NCI-H2029 treated with DMSO at 0.1 percent for 48 hours (cell line): ENCODE data around the gene GTF3C1.

Experiments used
- DNase-seq: peaks from one replicate; lab custom pipeline; 2025; lab: John Stamatoyannopoulos, UW

GTF3C1 gene

DNA sequence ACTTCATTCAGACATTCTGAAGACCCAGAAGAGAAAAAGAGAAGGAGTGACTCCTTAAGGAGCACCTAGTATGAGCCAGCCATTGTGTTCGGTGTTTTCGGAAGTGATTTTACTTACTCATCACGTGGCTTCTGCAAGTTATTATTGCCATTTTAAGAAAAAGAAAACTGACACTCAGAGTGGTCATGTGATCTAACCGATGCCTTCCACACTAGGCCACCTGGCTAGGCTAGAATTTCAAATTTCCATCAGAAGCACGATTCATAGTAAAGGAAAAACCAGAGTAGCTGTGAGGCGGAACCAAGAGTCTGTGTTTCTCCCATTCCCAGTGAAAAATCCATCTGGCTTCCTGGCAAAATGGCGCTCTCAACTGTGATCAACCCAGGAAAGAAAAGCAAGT is 32.0 kb downstream of the GTF3C1 start:
- no peak for DNase-seq

DNA sequence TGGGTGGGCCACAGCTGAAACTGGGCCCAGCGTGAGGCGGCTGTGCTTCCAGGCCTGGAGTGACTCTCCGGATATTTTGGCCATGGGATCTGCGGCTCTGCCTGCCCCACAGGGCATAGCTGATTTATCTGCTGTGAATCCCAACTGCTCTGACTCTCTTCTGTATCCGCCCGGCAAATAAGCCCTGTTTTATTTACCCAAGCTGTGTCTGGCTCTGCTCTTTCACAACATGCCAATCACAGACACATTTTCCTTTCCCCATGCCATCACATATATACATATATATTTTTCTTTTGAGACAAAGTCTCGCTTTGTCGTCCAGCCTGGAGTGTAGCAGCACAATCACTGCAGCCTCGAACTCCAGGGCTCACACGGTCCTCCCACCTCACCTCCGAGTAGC is 33.3 kb downstream of the GTF3C1 start:
- DNase-seq, result no peak

DNA sequence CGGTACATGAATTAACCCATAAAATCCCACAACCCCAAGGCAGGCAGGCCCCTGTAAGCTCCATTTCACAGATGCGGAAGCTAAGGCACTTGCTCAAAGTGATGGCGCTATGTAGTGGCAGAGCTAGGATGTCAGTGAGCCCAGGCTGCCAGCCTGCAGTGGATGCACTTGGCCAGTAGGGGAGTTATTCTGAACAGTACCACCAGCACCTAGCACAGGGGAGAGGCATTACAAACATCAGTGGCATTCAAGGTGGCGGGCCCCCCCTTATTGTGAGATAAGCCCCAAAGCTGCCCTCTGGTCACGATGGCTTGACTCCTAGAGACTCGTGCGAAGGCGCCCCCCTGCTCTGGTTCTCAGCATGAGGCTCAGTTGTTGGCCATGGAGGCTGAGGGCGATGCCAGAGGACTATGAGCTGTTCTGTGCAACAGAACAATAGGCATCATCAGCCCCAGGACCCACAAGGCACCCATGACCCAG is 33.8 kb downstream of the GTF3C1 start:
- DNase-seq, result no peak

DNA sequence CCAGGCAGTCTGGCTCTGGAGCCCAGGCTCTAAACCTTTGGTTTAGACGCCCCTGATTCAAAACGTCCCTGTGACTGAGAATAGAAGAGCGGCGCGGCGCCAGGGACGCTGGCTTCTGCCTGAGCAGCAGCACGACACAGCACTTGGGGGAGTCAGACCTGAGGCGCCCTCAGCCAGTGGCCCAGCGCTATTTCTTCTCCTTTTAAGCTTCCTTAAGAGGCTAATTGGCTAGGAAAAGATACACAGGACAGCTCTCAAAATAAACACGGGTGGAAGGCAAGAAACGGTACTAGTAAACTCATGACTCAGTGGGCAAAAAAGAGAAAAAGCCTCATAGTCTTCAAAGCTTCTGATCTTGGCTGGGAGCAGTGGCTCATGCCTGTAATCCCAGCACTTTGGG is 34.9 kb downstream of the GTF3C1 start:
- DNase-seq, result no peak

DNA sequence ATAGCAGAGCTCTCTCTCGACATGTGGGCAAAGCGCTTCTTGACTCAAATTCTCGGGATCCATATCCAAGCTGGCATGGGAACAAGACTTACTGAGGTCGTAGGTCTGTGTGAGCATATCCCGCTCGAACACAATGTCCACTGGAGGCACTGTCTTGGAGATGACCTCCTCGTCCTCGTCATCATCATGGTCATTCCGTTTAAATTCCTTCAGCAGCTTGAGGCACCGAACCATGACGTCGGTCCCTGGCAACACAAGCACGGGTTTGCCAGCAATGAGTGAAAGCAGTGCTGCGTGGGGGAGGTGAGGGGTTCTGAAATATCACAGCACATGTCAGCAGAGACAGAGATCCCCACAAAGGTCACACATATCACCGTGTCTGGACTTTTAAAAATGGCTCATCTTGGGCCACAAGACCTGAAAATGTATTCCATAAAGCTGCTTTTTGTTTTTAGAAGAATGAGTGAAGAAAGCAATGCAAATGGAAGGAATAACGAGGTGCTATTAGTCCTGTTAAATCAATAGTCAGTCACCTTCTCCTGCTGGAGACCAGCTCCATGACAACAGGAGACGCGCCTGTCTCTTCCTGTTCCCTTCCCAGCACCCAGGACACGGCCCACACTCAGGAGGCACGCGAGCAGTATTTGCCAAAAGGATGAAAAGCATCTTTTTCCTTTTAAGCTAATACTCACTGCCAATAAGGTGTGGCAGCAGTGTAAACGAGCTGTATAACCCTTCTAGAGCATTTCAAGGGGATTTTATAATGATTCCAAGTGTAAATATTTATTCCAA is 37.9 kb downstream of the GTF3C1 start:
- no peak for DNase-seq

DNA sequence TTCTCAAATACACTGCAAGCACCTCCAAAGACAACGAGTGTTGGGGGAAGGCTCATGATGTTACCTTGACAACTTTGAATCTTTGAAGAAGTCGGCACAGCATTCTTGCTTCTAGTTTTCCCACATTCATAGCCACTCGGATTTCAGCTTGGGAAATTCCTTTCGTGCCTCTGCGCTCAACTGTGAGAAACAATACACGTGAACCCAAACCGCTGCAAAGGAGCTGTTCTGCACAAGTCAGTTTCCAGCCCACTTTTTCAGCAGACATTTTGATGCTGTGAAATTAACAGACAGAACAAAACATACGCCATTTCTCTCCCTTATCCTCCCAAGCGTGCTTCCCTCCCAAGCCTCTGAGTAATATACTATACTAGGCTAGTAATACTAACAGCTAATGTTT is 41.2 kb downstream of the GTF3C1 start:
- DNase-seq, result no peak

DNA sequence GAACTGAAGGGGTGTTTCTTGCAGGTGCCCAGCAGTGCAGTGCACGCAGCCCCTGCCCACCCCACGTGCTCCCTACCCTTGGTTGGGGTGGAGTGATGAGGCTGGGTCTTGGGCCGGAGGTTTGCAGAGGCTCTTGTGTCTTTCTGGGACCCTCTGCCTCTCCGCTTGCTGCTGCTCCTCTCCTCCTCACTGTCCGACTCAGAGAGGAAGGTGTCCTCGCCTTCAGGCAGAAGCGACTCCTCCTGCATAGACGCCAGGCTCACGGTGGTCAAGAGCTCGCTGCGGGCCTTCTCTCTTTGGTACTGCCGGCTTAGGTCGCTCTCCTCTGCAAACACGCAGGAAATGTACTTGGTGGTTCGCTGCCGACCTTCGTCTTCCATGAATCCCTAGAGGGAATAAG is 42.9 kb downstream of the GTF3C1 start:
- DNase-seq, result no peak

DNA sequence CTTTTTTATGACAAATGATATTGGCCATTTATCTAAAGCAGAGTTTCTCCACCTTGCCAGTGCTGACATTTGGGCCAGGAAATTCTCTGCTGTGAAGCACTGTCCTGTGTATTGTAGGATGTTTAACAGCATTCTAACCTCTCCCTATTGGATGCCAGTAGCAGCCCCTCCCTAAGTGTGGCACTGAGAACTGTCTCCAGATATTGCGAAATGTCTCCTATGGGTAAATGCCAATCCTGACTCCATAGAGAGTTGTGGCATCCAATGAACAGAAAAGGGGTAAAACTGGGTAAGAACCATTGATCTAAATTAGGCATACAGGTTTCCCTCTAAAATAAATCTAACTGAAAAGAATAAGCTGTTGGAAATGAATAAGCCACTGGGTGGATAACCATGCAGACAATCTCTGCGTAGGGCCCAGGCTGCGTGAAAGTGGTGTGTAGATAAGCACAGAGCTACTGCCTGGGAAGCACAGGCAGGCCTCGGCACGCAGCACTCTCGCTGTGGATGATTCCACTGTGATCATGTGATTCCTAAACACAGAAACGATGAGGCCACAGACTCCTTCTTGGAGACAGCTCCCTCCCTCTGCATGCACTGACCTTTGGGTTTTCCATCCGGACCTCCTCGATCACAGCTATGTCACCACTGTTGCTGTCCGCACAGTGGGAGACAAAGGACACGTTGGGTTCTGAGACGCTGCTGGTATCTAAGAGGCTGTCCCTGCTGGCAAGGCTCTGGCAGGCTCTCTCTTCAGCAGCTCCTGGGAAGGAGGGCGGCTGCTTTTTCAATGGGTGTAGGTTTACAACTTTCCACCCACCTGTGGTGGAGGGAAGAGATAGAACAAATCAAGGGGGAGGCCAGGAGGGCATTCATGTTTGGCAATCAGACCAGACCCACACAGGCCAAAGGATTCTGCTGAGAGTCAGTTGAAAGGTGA is 44.1 kb downstream of the GTF3C1 start:
- DNase-seq, result no peak

DNA sequence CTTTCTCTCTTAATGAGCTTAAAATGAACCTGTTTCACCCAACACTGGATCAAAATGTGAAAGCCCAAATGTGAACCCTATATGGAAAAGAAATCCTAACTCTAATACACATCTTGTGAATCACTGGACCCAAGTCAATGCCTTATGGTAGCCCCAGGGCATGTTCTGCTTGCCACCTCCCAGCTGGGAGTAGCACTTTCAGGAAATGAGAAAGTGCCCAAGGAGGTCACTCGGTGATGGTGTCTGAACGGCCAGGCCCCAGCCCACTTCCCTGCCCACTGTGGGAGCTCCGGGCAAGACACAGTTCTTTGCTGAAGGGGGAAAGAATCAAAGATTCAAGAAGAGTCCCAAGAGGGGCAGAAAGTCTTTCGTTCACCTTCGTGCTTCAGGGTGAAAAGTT is 46.1 kb downstream of the GTF3C1 start:
- no peak for DNase-seq

DNA sequence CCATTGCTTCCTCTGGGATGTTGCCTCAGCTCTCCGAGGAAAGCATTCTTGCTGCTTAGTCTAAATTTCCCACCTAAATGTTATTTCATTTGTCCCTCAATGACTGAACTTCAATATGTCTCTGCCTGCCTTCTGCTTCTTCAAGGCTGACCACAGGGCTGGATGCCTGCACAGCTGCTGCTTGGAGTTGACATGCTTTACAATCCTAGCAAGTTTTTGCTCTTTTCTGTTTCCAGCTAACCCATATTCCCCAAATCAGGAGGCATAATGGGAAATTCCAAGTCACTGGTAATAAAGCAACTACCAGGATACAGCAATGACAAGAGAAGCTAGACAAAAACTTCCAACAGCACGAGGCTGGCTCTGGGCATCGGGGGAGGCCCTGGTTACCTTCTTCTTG is 48.9 kb downstream of the GTF3C1 start:
- no peak for DNase-seq

DNA sequence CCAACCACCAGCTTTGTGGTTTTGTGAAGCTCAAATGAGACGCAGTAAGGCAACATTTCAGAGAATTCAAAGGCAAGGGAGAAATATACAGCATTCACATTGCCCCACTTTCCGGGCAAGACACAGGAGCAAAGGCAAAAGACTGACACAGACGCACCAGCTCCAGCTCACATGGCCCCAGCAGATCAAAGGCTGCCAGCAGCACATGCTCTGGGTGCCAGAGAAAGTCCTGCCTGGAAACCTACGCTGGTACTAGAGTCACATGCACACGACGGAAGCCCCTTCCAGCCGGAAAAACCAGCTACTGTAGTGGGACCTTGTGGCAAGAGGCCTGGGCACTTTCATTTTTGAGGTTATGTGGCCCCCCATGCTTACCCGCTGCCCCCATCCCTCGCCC is 50.1 kb downstream of the GTF3C1 start:
- no peak for DNase-seq

DNA sequence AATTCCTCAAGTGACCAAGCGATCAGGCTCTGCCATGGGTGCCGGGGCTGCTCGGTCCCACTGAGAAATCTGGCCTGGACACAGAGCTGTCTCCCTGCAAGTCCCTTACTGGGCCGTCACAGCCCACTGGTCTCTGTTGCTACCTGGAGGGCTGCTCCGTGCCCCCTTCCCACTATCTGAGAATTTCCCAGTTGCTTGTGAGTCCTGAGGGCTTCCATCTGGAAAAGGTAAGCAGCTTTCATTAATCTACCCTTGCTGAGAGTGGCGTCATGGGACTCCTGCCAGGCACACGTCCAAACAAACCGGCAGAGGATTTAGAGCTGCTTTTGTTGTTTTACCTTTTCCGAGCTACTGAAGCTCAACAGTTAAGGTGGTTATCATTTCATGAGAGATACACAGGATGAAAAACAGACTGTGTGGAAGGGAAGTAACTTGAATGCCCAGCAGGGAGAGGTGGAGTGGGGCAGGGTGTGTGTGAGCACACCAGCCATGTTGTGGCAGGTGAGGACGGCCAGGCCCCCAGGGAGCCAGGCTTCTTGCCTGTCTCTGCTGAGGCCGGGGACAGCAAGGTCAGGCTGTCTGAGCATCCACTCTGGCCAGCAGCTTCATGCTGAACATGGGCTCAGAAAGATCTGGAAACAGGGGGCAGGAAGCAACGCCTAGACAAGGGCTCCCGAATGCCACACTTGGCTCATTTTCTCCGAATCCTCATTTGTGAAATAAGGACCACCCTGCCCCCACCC is 50.6 kb downstream of the GTF3C1 start:
- DNase-seq, result no peak

DNA sequence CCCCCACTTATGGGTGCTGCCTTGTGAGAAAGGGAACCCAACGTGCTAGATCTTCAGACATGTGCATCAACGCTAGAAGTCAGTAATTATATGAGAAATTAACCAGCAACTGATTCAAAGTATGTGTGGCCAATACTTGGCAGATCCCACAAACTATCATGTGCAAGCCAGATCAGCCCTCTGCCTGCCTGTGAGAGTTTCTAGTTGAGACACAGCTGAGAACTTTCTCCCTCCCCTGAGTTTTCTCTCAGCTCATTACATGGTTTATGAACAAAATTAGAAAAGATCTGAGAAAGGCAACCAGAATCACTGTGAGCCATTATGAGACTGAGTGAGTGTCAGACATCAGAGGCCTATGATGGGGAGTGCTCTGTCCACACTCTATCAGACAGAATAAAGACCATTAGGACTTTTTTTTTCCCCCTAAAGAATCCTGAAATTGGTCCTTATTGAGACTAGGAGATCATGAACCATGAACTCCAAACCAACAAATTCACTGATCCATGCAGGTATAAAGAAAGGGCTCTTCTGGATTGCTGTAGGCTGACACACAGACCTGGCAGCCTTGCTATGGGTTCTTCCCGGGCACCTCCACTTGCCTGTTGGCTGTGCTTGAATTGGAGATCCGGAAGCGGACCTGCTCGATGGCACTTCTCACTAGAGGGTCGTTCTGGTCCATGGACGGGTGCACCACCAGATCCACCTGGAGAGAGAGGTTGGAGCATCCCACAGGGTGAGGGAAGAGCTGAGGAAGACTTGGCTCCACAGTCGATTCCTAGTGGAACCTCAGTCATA is 51.5 kb downstream of the GTF3C1 start:
- no peak for DNase-seq

DNA sequence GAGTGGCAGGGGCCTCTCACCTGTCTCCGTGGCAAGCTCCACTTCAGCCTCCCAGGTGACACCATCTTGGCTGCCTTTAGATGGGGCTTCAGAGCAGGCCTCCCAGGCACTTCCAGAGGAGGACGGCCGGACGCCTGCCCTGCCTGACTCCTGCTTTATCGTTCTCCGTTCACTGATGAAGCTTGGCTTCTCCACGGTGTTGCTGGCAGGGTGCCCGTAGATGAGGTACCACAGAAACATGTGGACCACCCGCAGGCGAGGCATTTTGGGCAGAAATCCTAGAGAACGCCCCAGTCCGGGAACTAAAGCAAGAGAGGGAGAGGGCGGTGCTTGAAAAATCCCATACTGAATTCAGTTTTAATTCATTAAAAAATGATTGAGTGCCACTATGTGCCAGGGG is 54.5 kb downstream of the GTF3C1 start:
- no peak for DNase-seq

DNA sequence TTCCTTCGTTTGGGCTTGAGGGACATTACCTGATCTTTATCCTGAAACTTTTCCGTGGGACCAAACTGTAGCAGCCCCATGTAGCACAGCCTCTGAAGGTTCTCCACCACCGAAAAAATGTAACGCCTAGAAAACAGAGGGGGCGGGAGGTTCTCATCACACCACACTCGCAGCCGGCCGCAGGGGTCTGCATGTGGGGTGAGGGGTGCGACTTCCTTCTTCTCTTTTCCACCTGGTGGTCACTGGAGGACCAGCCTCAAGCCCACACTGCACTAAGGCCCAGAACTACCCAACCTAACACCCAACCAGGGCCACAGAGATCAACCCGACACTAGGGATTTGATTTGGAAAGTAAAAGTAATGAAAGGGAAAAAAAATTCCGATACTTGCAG is 57.1 kb downstream of the GTF3C1 start:
- no peak for DNase-seq

DNA sequence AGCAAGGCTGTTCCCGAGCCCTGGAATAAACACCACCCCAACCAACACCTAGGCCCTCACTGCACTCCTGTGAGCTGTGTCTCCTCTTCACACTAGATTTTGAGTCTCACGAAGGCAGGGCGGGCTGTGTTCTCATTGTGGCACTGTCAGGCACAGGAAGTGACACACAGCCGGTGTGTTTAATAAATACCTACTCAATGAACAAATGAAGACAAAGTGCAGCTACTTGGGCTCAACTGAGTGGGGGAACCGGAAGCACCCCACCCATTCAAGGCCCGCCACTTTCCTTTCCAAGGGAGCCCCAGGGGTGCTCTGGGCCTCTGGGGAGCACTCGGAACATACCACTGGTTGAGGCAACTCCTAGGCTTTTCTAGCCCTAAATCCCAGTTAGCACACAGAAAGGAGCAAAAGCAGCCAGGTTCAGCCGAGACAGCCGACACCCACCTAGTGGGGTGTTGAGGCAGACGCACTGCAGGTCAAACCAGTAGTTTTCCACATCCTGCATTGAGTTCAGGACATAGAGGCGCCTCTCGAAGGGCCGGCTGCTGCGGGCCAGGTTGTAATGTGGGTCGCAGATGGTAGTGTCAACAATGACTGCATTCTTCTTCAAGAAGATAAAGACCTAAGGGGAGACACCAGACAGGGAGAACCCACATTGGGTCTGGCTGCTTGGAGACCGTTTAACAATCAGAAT is 57.7 kb downstream of the GTF3C1 start:
- no peak for DNase-seq

DNA sequence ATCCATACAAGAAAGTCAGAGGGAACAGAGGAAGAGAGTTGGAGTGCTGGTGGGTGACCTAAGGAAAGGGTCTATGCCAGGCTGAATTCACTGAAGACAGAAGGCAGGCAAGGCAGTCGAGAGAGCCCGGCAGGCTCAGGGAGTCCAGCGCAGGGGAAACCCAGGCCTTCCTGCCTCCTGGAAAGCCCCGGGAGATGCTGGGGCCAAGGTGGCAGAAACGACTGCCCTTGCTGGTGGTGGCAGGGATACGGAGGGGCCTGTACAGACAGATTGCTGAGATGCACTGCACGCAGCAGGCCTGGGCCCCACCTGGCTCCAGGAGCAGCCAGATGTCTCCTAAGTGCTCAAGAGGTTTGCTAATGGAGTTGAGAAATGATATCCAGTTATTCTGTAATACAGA is 59.8 kb downstream of the GTF3C1 start:
- DNase-seq, result no peak

DNA sequence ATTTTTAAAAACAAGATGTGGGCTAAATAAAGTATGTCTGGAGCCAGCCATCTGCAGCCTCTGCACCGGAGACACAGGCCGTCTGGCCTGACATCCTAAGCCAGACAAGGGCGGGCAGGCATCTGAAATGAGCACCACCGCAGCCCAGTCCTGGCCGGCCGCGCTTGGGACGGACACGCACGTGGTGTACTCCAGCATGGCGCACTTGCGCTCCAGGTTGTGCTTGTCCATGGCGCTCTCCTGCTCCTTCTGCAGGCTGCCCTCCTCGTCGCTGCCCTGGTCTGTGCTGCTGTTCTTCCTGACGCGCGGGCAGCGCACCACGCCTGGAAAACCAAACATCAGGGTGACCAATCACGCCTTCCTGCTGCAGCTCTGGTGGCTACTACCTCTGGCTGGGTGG is 60.3 kb downstream of the GTF3C1 start:
- no peak for DNase-seq

DNA sequence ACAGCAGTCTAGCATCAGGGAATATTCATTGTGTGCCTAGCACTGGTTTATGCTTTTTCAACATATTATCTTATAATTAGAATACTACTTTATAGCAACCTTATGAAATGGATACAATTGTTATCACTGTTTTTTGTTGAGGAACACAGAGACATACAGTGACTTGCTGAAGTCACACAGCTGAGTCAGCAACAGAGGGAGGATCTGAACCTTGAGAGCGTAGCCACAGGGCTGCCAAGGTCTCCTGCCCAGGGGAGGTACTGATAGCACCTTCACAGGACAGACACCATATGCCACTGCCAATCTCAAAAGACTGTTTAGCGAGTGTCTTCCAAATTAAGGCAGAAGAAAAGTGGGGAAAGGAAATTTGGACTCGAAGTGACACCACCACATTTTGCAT is 63.0 kb downstream of the GTF3C1 start:
- DNase-seq, result no peak

DNA sequence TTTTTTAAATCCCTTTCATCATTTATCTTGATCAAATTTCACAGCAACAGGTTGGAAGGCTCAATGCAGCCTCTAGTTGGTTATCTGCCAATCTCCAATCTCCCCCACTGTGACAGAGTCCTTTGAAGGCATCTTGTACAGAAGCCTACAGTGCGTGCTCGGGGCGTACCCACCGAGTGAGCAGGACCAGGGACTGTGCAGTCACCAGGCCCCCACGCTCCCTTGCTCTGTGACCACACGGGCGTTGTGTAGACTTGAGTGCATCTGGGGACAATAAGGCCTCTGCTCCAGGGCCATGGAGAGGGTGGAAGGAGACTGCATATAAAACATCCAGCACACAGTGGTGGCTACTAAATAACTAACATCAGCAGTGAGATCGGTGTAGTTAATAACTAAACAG is 63.4 kb downstream of the GTF3C1 start:
- no peak for DNase-seq

DNA sequence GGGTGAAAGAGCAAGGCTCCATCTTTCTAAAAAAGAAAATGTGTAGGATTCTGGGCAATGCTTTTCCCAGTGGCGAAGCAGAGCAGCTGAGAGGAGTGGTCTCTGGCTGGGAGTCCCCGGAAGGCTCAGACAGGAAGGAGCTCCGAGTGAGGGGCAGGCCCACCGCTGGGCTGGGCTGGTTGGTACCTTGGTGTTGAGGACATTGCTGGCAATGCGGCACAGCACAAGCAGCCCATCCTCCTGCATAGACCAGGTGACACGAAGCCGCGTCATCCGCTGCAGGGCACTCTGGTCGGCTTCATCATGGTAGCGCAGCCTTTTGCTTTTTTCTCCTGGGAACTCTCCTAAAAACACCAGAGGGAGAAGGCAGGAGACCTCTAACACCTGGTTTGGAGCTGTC is 63.9 kb downstream of the GTF3C1 start:
- no peak for DNase-seq
